Spleen (tissue), 7 donors: ENCODE results near the gene PCSK6.

Experiments used
- CTCF ChIP-seq, 11 experiments: fragments of 200-600 bp in 7 of 11; fragments of 450-650 bp in 4 of 11; sonication (generic) in 4 of 11; IDR thresholded peaks in 8 of 11; conservative IDR thresholded peaks in 3 of 11; 1 replicate in 7 of 11; 2 replicates in 4 of 11; pipeline versions ENCODE4 v1.4.0 to v1.8.0; 2016 to 2021; ENCODE audit warnings: antibody characterized with exemption in 11 of 11, inconsistent platforms in 4 of 11, mild to moderate bottlenecking in 1 of 11
- POLR2A ChIP-seq, 3 donors: fragments of 450-650 bp; IDR thresholded peaks; one replicate each; pipeline ENCODE4 v1.5.1; 2017; ENCODE audit warnings: antibody characterized with exemption in 3 of 3, mild to moderate bottlenecking in 1 of 3
- donor health status: DM: no; HTN: no; CAD: no; lungs with moderate emphysema.
- donor health status: DM: no; HTN: no; CAD: no.
- donor health status: DM: no; HTN: no; CAD: no.

GRCh38 chr15:101262551-101262950 is 227.0 kb downstream of the PCSK6 start:
- TF ChIP-seq CTCF (IDR thresholded peaks at IDR 0.05 in 8 of 11, conservative IDR thresholded peaks at IDR 0.05 in 3 of 11) (no peak), POLR2A (IDR thresholded peaks at IDR 0.05) (no peak)
